WTC11 (cell line): Measurements from ENCODE around the gene AMIGO3. TPM values are rescaled to one million over a fixed set of nuclear protein-coding genes. Genes with fewer than 3 reads are reported as not detected.
A peak's percentile ranks its signal among the peaks of the same experiment; 100 is the strongest.

Source experiments
- ATAC-seq: fragments of 200-7000 bp; cut with Tn5 transposase; 2 replicates; pipeline ENCODE4 v1.10.0; 2021; ENCODE audit warnings: mild to moderate bottlenecking, moderate library complexity
- CTCF ChIA-PET: fragments of 300-600 bp; sonication (Branson Sonifier 250); formaldehyde crosslinking; loops from one replicate; lab custom pipeline; 2021; ENCODE audit warnings: antibody characterized with exemption; lab: Charles Lee
- POLR2A ChIA-PET: fragments of 350-600 bp; sonication (Branson Sonifier 250); formaldehyde crosslinking; loops from one replicate; lab custom pipeline; 2021; ENCODE audit warnings: antibody characterized with exemption; lab: Charles Lee
- DNase-seq: peaks from one replicate; pipeline ENCODE4 v3.0.0; 2021; ENCODE audit warnings: low spot score
- H3K27ac Mint-ChIP-seq: 2 replicates; pipeline ENCODE4 v1.8.0; 2021; ENCODE audit warnings: mixed read lengths
- H3K27me3 Mint-ChIP-seq: 2 replicates; pipeline ENCODE4 v1.8.0; 2021; ENCODE audit warnings: low read depth, mild to moderate bottlenecking, moderate library complexity, mixed read lengths
- H3K36me3 Mint-ChIP-seq: 2 replicates; pipeline ENCODE4 v1.8.0; 2021; ENCODE audit warnings: mixed read lengths
- H3K4me1 Mint-ChIP-seq: 2 replicates; pipeline ENCODE4 v1.8.0; 2022; ENCODE audit warnings: mixed read lengths
- H3K4me3 Mint-ChIP-seq: 2 replicates; pipeline ENCODE4 v1.8.0; 2021; ENCODE audit warnings: mild to moderate bottlenecking, moderate library complexity, mixed read lengths
- H3K9me3 Mint-ChIP-seq: 2 replicates; pipeline ENCODE4 v1.8.0; 2021; ENCODE audit warnings: mixed read lengths
- GABPB1 ChIP-seq: sonication (generic); formaldehyde crosslinking; IDR thresholded peaks from 2 replicates; pipeline ENCODE4 v1.8.1; 2023; ENCODE audit warnings: mild to moderate bottlenecking, missing genetic modification reagents
- total RNA-seq: library from RNA; stranded (reverse); gene quantifications from 3 replicates; pipeline ENCODE4 v1.2.3, GENCODE V29; 2021
- TF ChIP-seq, protein P1 (sequence below): sonication (generic); formaldehyde crosslinking; IDR thresholded peaks from 2 replicates; pipeline ENCODE4 v1.8.0; 2022; ENCODE audit warnings: missing genetic modification reagents
- TF ChIP-seq, protein P2 (sequence below): sonication (generic); formaldehyde crosslinking; IDR thresholded peaks from 2 replicates; pipeline ENCODE4 v1.8.0; 2023; ENCODE audit warnings: missing genetic modification reagents, mild to moderate bottlenecking, borderline replicate concordance

Gene AMIGO3
- total RNA-seq, 1 experiment from 2014 or later: 3.9 TPM

DNA sequence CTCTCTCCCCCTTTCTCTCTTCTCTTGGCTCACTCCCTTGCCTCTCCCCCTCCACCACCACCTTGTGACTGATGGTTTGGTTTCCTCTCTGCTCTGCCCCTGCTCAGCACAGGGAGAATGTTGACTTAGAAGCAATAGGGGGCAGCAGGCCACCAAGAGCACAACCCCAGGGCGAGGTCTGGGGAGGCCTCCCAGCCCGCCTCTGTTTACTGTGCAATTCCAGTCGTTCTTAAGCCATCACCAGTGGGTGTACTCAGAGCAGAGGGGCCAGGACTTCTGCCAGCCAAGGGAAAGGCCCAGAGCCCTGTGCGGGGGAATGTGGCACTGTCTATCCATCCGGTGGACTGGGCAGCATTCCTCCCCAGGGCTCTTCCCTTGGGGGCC lies 51.1 kb downstream of the AMIGO3 start:
- ATAC-seq: no peak

DNA sequence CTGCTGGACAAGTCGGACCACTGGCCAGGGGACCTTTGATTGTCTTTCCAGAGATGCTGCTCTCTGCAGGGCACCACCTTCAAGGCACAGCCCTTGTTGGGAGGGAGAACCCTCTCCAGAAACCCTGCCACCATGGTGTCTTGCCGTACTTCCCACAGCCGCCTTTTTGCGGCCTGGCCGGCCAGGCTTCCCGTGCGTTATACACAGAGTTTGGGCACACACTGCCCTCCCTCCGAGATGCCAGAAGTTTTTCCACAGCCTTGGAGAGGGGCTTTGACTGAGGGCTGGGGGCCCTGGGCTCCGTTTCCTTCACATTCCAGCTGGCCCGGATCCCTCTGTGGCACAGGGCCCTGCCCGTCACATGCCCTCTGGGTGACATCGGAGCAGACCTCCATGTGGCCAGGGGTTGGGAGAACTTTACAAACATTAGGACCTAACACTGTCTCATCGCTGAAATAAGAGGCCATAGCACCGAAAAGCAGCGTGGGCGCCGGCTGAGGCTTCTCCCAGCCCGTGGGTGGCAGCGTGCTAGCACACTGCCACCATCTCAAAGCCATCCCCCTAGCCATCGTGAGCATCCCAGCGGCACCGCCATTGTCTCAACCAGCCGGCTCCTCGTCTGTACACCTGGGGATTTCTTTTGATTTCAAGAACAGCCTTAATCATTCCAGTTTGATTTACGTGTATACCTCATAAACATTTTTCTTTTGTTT lies 51.6 kb downstream of the AMIGO3 start:
- CTCF ChIA-PET: interaction anchor here (5.8 kb wide), 1 partner anchor 128 kb away, joined by 69 read pairs; no protein-coding TSS in a partner anchor
- no peak for DNase-seq
- Mint-ChIP-seq H3K27me3 (no peaks in the 10 kb centered on the region), H3K9me3 (no peaks in the 10 kb centered on the region), H3K4me1 (peaks cover 27% of the 10 kb centered on the region), H3K4me3 (no peak overlapping the region), H3K27ac (peak overlapping the region; percentile 21; the same call in 1 of the 2 replicates), H3K36me3 (no peaks in the 10 kb centered on the region)
- ATAC-seq: no peak
- TF ChIP-seq, protein P1, sequence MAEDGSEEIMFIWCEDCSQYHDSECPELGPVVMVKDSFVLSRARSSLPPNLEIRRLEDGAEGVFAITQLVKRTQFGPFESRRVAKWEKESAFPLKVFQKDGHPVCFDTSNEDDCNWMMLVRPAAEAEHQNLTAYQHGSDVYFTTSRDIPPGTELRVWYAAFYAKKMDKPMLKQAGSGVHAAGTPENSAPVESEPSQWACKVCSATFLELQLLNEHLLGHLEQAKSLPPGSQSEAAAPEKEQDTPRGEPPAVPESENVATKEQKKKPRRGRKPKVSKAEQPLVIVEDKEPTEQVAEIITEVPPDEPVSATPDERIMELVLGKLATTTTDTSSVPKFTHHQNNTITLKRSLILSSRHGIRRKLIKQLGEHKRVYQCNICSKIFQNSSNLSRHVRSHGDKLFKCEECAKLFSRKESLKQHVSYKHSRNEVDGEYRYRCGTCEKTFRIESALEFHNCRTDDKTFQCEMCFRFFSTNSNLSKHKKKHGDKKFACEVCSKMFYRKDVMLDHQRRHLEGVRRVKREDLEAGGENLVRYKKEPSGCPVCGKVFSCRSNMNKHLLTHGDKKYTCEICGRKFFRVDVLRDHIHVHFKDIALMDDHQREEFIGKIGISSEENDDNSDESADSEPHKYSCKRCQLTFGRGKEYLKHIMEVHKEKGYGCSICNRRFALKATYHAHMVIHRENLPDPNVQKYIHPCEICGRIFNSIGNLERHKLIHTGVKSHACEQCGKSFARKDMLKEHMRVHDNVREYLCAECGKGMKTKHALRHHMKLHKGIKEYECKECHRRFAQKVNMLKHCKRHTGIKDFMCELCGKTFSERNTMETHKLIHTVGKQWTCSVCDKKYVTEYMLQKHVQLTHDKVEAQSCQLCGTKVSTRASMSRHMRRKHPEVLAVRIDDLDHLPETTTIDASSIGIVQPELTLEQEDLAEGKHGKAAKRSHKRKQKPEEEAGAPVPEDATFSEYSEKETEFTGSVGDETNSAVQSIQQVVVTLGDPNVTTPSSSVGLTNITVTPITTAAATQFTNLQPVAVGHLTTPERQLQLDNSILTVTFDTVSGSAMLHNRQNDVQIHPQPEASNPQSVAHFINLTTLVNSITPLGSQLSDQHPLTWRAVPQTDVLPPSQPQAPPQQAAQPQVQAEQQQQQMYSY (CRISPR knock-in tag): no peak
- POLR2A ChIA-PET: no interaction called here

More for the DNA sequence above, 51.1 kb downstream of the AMIGO3 start:
- no peak overlapping the region for H3K4me3 Mint-ChIP-seq
- no peaks in the 10 kb centered on the region for H3K36me3 Mint-ChIP-seq
- POLR2A ChIA-PET: interaction anchor here (1.7 kb wide), 1 partner anchor 128 kb away, joined by 5 read pairs; no protein-coding TSS in a partner anchor
- peak overlapping the region; percentile 21; the same call in 1 of the 2 replicates for H3K27ac Mint-ChIP-seq
- no peaks in the 10 kb centered on the region for H3K27me3 Mint-ChIP-seq
- peaks cover 30% of the 10 kb centered on the region for H3K4me1 Mint-ChIP-seq
- no peaks in the 10 kb centered on the region for H3K9me3 Mint-ChIP-seq
- TF ChIP-seq GABPB1: peak; percentile 62; the same call in 1 of the 2 replicates
- TF ChIP-seq, protein P2, sequence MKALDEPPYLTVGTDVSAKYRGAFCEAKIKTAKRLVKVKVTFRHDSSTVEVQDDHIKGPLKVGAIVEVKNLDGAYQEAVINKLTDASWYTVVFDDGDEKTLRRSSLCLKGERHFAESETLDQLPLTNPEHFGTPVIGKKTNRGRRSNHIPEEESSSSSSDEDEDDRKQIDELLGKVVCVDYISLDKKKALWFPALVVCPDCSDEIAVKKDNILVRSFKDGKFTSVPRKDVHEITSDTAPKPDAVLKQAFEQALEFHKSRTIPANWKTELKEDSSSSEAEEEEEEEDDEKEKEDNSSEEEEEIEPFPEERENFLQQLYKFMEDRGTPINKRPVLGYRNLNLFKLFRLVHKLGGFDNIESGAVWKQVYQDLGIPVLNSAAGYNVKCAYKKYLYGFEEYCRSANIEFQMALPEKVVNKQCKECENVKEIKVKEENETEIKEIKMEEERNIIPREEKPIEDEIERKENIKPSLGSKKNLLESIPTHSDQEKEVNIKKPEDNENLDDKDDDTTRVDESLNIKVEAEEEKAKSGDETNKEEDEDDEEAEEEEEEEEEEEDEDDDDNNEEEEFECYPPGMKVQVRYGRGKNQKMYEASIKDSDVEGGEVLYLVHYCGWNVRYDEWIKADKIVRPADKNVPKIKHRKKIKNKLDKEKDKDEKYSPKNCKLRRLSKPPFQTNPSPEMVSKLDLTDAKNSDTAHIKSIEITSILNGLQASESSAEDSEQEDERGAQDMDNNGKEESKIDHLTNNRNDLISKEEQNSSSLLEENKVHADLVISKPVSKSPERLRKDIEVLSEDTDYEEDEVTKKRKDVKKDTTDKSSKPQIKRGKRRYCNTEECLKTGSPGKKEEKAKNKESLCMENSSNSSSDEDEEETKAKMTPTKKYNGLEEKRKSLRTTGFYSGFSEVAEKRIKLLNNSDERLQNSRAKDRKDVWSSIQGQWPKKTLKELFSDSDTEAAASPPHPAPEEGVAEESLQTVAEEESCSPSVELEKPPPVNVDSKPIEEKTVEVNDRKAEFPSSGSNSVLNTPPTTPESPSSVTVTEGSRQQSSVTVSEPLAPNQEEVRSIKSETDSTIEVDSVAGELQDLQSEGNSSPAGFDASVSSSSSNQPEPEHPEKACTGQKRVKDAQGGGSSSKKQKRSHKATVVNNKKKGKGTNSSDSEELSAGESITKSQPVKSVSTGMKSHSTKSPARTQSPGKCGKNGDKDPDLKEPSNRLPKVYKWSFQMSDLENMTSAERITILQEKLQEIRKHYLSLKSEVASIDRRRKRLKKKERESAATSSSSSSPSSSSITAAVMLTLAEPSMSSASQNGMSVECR: no peak
- no peak for DNase-seq
- CTCF ChIA-PET: interaction anchor here (1.3 to 5.8 kb wide), 3 partner anchors 33 to 129 kb away, joined by 4 to 304 read pairs (median 69); no protein-coding TSS in a partner anchor

Other genes starting within 250 kb of the AMIGO3 start
- gene DAG1, start 249.4 kb downstream of the AMIGO3 start, total RNA-seq: 113 to 119 TPM (median 115 TPM) in 3 replicates
- 1.7 to 2.8 TPM (median 2.4 TPM) in 3 replicates for gene BSN, start 165.2 kb downstream of the AMIGO3 start, total RNA-seq
- 270 to 276 TPM (median 273 TPM) in 3 replicates for gene APEH, start 45.3 kb downstream of the AMIGO3 start, total RNA-seq
- 13.8 to 17.2 TPM (median 17.2 TPM) in 3 replicates for gene MST1, start 30.2 kb downstream of the AMIGO3 start, total RNA-seq
- 45.5 to 47.1 TPM (median 46.8 TPM) in 3 replicates for gene RNF123, start 30.1 kb downstream of the AMIGO3 start, total RNA-seq
- gene GMPPB, start 4.3 kb upstream of the AMIGO3 start, total RNA-seq: 23.7 to 28.7 TPM (median 28.0 TPM) in 3 replicates
- 29.2 to 32.2 TPM (median 32.2 TPM) in 3 replicates for gene IP6K1, start 66.9 kb upstream of the AMIGO3 start, total RNA-seq
- 0.17 to 0.69 TPM (median 0.39 TPM) in 3 replicates for gene CDHR4, start 80.2 kb upstream of the AMIGO3 start, total RNA-seq
- 1.4 to 2.0 TPM (median 1.5 TPM) in 3 replicates for gene INKA1, start 83.6 kb upstream of the AMIGO3 start, total RNA-seq
- gene UBA7, start 94.3 kb upstream of the AMIGO3 start, total RNA-seq: 1.2 to 1.9 TPM (median 1.6 TPM) in 3 replicates
- gene TRAIP, start 136.9 kb upstream of the AMIGO3 start, total RNA-seq: 25.9 to 31.8 TPM (median 29.9 TPM) in 3 replicates
- 56.0 to 58.2 TPM (median 56.6 TPM) in 3 replicates for gene CAMKV, start 150.2 kb upstream of the AMIGO3 start, total RNA-seq
- gene MST1R, start 184.2 kb upstream of the AMIGO3 start, total RNA-seq: 5.1 to 6.2 TPM (median 5.6 TPM) in 3 replicates
- 6.6 to 8.6 TPM (median 7.0 TPM) in 3 replicates for gene MON1A, start 210.1 kb upstream of the AMIGO3 start, total RNA-seq
- 115 to 122 TPM (median 118 TPM) in 3 replicates for gene RBM6, start 220.5 kb upstream of the AMIGO3 start, total RNA-seq